H1 (cell line): ENCODE measurements around the gene AHNAK2. TPM values are rescaled to one million over a fixed set of nuclear protein-coding genes. Genes with fewer than 3 reads are reported as not detected.

Experiments
- EP300 ChIP-seq, 2 experiments: IDR thresholded peaks; 1 replicate in 1 of 2; 2 replicates in 1 of 2; pipeline ENCODE4 v1.6.1; 2011 to 2012; ENCODE audit warnings: low read depth in 2 of 2, low read length in 2 of 2, mild to moderate bottlenecking in 2 of 2, borderline replicate concordance in 1 of 2, inconsistent platforms in 1 of 2, moderate library complexity in 1 of 2
- MAFK ChIP-seq: IDR thresholded peaks from 2 replicates; pipeline ENCODE4 v1.6.1; 2012; ENCODE audit warnings: low read depth, mild to moderate bottlenecking, improper control_type of control experiment, low read length
- NRF1 ChIP-seq: IDR thresholded peaks from 2 replicates; pipeline ENCODE4 v1.6.1; 2011; ENCODE audit warnings: mild to moderate bottlenecking, low read depth, low read length, improper control_type of control experiment
- RAD21 ChIP-seq, 2 experiments: IDR thresholded peaks in 1 of 2; conservative IDR thresholded peaks in 1 of 2; 2 replicates each; pipeline ENCODE4 v1.6.1; 2011; ENCODE audit warnings: low read depth in 2 of 2, low read length in 2 of 2, improper control_type of control experiment in 1 of 2, inconsistent platforms in 1 of 2, mild to moderate bottlenecking in 1 of 2, moderate library complexity in 1 of 2
- SAP30 ChIP-seq: fragments of 300-600 bp; sonication (generic); IDR thresholded peaks from 2 replicates; pipeline ENCODE4 v1.7.1; 2012; ENCODE audit warnings: low read length, moderate library complexity, mild to moderate bottlenecking, inconsistent platforms; ENCODE audit not compliant: insufficient read depth, insufficient replicate concordance
- SRF ChIP-seq: IDR thresholded peaks from 2 replicates; pipeline ENCODE4 v1.6.1; 2011; ENCODE audit warnings: mild to moderate bottlenecking, low read depth, low read length, moderate library complexity
- polyA plus RNA-seq, 7 experiments: library from polyadenylated mRNA; depleted of rRNA in 3 of 7; stranded (reverse) in 5 of 7; unstranded in 2 of 7; fragments of >200 nt in 5 of 7; fragments of 200-250 nt in 2 of 7; gene quantifications; 1 replicate in 5 of 7; 2 replicates in 1 of 7; 4 replicates in 1 of 7; pipeline versions ENCODE4 v1.2.1 to v1.2.3, GENCODE V29; 2011 to 2013; ENCODE audit warnings: missing spikeins in 2 of 7, mixed read lengths in 2 of 7
- total RNA-seq: library from RNA; stranded (reverse); fragmentation: NEBNext Ultra II Directional; extraction: Animal tissue kit (Norgen Biotek cat#: 25700); gene quantifications from 2 replicates; pipeline ENCODE4 v1.2.1, GENCODE V29; 2021

The AHNAK2 gene
- total and polyA plus RNA-seq, 2 of the 8 experiments (the other 6 are each of a cell fraction or from before 2014, with no cell fraction given): 0.95 to 2.0 TPM

DNA sequence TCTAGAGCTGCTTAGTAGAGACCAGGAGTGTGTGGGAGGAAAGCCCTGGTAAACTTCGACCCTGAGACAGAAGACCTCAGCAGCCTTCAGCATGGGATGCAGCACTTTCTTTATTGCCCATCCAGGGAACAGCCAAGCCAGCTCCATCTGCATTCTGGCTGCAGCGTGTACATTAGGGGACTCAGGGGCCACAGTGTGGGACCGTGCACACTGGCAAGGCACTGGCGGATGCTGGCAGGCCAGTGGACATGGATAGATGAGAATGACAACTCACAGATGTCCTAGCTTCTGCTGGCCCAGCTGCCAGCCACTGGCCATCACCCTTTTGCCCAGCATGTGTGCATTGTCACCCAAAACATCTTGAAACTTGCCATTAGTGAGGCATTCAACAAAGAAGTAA, 41.0 kb downstream of the AHNAK2 start (continued):
- TF ChIP-seq NRF1 (no peak), RAD21 (IDR thresholded peaks at IDR 0.05 in 1 of 2, conservative IDR thresholded peaks at IDR 0.05 in 1 of 2; ENCODE audit: low read depth in 2 of 2, low read length in 2 of 2) (no peak), EP300 (IDR thresholded peaks at IDR 0.05; ENCODE audit: borderline replicate concordance in 1 of 2, low read depth in 2 of 2, low read length in 2 of 2) (no peak), MAFK (no peak), SAP30 (no peak), SRF (no peak)
